K562 (cell line): Measurements from ENCODE around the gene LRP1B. TPM values are rescaled to one million over a fixed set of nuclear protein-coding genes. Genes with fewer than 3 reads are reported as not detected.

Experiments used
- ATAC-seq: fragments of 200-7000 bp; cut with Tn5 transposase; 3 replicates; pipeline ENCODE4 v1.9.1; 2020; ENCODE audit warnings: moderate library complexity
- BruUV-seq: library from RNA; stranded (reverse); fragments of 400-500 nt; replicated peaks from 2 replicates; lab custom pipeline; 2021; lab: Mats Ljungman, UMichigan
- CTCF ChIA-PET: fragments of 300-600 bp; formaldehyde crosslinking; extraction: SDS; loops from one replicate; lab custom pipeline; 2021; ENCODE audit warnings: low intra/inter-chr PET ratio; lab: Yijun Ruan, JAX
- POLR2A ChIA-PET: fragments of 300-600, 350-650 bp; sonication (Branson Sonifier 250); formaldehyde crosslinking; extraction: SDS; loops from one replicate; lab custom pipeline; 2021; ENCODE audit warnings: antibody characterized with exemption, inconsistent platforms; lab: Yijun Ruan, JAX
- DNase-seq, 4 experiments: peaks; one replicate each; pipeline versions ENCODE4 v3.0.0 to v3.0.0-alpha.2; 2011 to 2018; ENCODE audit warnings: low spot score in 3 of 4, mixed read lengths in 3 of 4; ENCODE audit errors: extremely low read depth in 1 of 4
- FAIRE-seq: peaks from 2 replicates; lab custom pipeline; 2011; peaks lifted over from hg19 to GRCh38; lab: Jason Lieb, UNC
- H2AFZ ChIP-seq: 2 replicates; pipeline ENCODE4 v1.6.0; 2011; ENCODE audit warnings: low read depth, low read length, control low read depth, inconsistent platforms
- H3K27ac ChIP-seq: fragments of 200-600 bp; 3 replicates; pipeline ENCODE4 v1.8.0; 2011; ENCODE audit warnings: low read depth, mild to moderate bottlenecking, control low read depth, inconsistent platforms, low read length, moderate library complexity, mixed read lengths; ENCODE audit errors: extremely low read depth
- H3K27me3 ChIP-seq, 2 experiments: fragments of 300-600 bp in 1 of 2; 2 replicates in 1 of 2; 3 replicates in 1 of 2; pipeline versions ENCODE4 v1.6.0 to v1.8.0; 2011; ENCODE audit warnings: inconsistent platforms in 2 of 2, low read length in 2 of 2, mild to moderate bottlenecking in 1 of 2, mixed read lengths in 1 of 2, moderate library complexity in 1 of 2; ENCODE audit not compliant: control insufficient read depth in 2 of 2, insufficient read depth in 2 of 2
- H3K36me3 ChIP-seq: fragments of 300-600 bp; 3 replicates; pipeline ENCODE4 v1.8.0; 2011; ENCODE audit warnings: mild to moderate bottlenecking, low read length, inconsistent platforms; ENCODE audit not compliant: control insufficient read depth, insufficient read depth
- H3K4me1 ChIP-seq, 2 experiments: fragments of 200-600 bp in 1 of 2; replicated peaks in 1 of 2; 2 replicates in 1 of 2; 3 replicates in 1 of 2; pipeline versions ENCODE4 v1.5.1 to v1.8.0; 2011; ENCODE audit warnings: inconsistent platforms in 2 of 2, low read length in 2 of 2, mild to moderate bottlenecking in 1 of 2, mixed read lengths in 1 of 2, moderate library complexity in 1 of 2; ENCODE audit not compliant: control insufficient read depth in 2 of 2, insufficient read depth in 2 of 2
- H3K4me2 ChIP-seq: 2 replicates; pipeline ENCODE4 v1.6.1; 2011; ENCODE audit warnings: low read length, control low read depth, inconsistent platforms, mixed read lengths; ENCODE audit not compliant: insufficient read depth
- H3K4me3 ChIP-seq: fragments of 200-600 bp; sonication (generic), shearing (Covaris generic); 2 replicates; pipeline ENCODE4 v1.5.1; 2016; ENCODE audit warnings: control low read depth, inconsistent platforms
- H3K79me2 ChIP-seq: fragments of 200-600 bp; 3 replicates; pipeline ENCODE4 v1.8.0; 2011; ENCODE audit warnings: low read length, inconsistent platforms; ENCODE audit not compliant: control insufficient read depth, insufficient read depth
- H3K9ac ChIP-seq, 2 experiments: 2 replicates each; pipeline versions ENCODE4 v1.6.0 to v1.6.1; 2011; ENCODE audit warnings: low read depth in 2 of 2, low read length in 2 of 2, control low read depth in 1 of 2, inconsistent platforms in 1 of 2, mild to moderate bottlenecking in 1 of 2, mixed read lengths in 1 of 2; ENCODE audit not compliant: insufficient read depth in 1 of 2
- H3K9me1 ChIP-seq: one replicate; pipeline ENCODE4 v1.6.0; 2011; ENCODE audit warnings: inconsistent platforms, mild to moderate bottlenecking, low read length, moderate library complexity; ENCODE audit not compliant: control insufficient read depth, insufficient read depth
- H3K9me3 ChIP-seq: replicated peaks from 2 replicates; pipeline ENCODE4 v1.5.1; 2011; ENCODE audit warnings: low read depth, low read length, inconsistent platforms; ENCODE audit not compliant: control insufficient read depth, insufficient read depth
- H4K20me1 ChIP-seq: replicated peaks from 2 replicates; pipeline ENCODE4 v1.6.1; 2011; ENCODE audit warnings: low read length, inconsistent platforms, mixed read lengths; ENCODE audit not compliant: control insufficient read depth, insufficient read depth
- BRF1 ChIP-seq: IDR thresholded peaks from 3 replicates; pipeline ENCODE4 v1.6.1; 2011; ENCODE audit warnings: borderline replicate concordance, mild to moderate bottlenecking; ENCODE audit not compliant: insufficient read length; ENCODE audit errors: extremely low read depth
- CREM ChIP-seq: IDR thresholded peaks from 2 replicates; pipeline ENCODE4 v1.6.1; 2014; ENCODE audit warnings: antibody characterized with exemption, low read depth
- CSDE1 ChIP-seq, 2 experiments: fragments of 450-650 bp; IDR thresholded peaks; 2 replicates each; pipeline ENCODE4 v1.6.1; 2016; ENCODE audit warnings: mild to moderate bottlenecking in 1 of 2
- FIP1L1 ChIP-seq: fragments of 200-400 bp; formaldehyde crosslinking; IDR thresholded peaks from 2 replicates; pipeline ENCODE4 v1.6.1; 2018; ENCODE audit warnings: mild to moderate bottlenecking, low read depth, low read length; ENCODE audit not compliant: poor library complexity, severe bottlenecking
- ILK ChIP-seq: fragments of 450-650 bp; IDR thresholded peaks from 2 replicates; pipeline ENCODE4 v1.6.1; 2016; ENCODE audit warnings: missing genetic modification characterization, low read depth, mild to moderate bottlenecking, missing compliant biosample characterization, moderate library complexity, borderline replicate concordance
- MECOM ChIP-seq: fragments of 250-450 bp; sonication (Bioruptor Pico); IDR thresholded peaks from 2 replicates; pipeline ENCODE4 v1.8.0; 2022; ENCODE audit warnings: inconsistent platforms
- PHTF2 ChIP-seq: fragments of 250-450 bp; sonication (Bioruptor Pico); IDR thresholded peaks from 2 replicates; pipeline ENCODE4 v1.5.0; 2021; ENCODE audit warnings: mild to moderate bottlenecking
- RCOR1 ChIP-seq, 2 experiments: IDR thresholded peaks; 2 replicates each; pipeline ENCODE4 v1.6.1; 2012; ENCODE audit warnings: low read depth in 2 of 2, low read length in 2 of 2, borderline replicate concordance in 1 of 2, improper control_type of control experiment in 1 of 2
- SMARCA4 ChIP-seq: fragments of 450-650 bp; IDR thresholded peaks from 2 replicates; pipeline ENCODE4 v1.6.1; 2016
- TBP ChIP-seq: optimal IDR thresholded peaks from 2 replicates; pipeline ENCODE3; 2011; ENCODE audit warnings: low read depth, low read length, improper control_type of control experiment
- ZNF212 ChIP-seq: fragments of 450-650 bp; formaldehyde crosslinking; IDR thresholded peaks from 2 replicates; pipeline ENCODE4 v1.4.0; 2020; ENCODE audit warnings: mild to moderate bottlenecking
- ZNF224 ChIP-seq: sonication (generic); formaldehyde crosslinking; IDR thresholded peaks from 2 replicates; pipeline ENCODE4 v1.8.0; 2022; ENCODE audit warnings: mild to moderate bottlenecking, missing genetic modification reagents
- ZNF274 ChIP-seq: IDR thresholded peaks from 2 replicates; pipeline ENCODE4 v1.6.1; 2011; ENCODE audit warnings: low read depth, mild to moderate bottlenecking, low read length, moderate library complexity, borderline replicate concordance
- ZNF354B ChIP-seq: fragments of 250-450 bp; sonication (Bioruptor Pico); IDR thresholded peaks from 2 replicates; pipeline ENCODE4 v1.4.0; 2020
- ZNF408 ChIP-seq: fragments of 250-450 bp; sonication (Bioruptor Pico); IDR thresholded peaks from 2 replicates; pipeline ENCODE4 v1.4.0; 2020; ENCODE audit warnings: low read depth, mild to moderate bottlenecking, moderate library complexity
- WGBS: fragments of 100-300 bp; shearing (Covaris generic); methylation state at CpG from one replicate; pipeline ENCODE4 v1.1.6; 2016; ENCODE audit warnings: low coverage, mixed read lengths; ENCODE audit not compliant: insufficient coverage; ENCODE audit errors: missing lambda C conversion rate; 5-methylcytosine and 5-hydroxymethylcytosine counted together
- in situ Hi-C: fragments of 300-500 bp; cut with MboI; formaldehyde crosslinking; loops from 4 replicates; pipeline ENCODE4 v1.15.0; 2018; ENCODE audit warnings: inconsistent platforms, mixed read lengths
- intact Hi-C: fragments of 100-400 bp; cut with micrococcal nuclease; formaldehyde crosslinking; loops from 2 replicates; pipeline ENCODE4 v1.14.2; 2022
- polyA plus RNA-seq, 8 experiments: library from polyadenylated mRNA; depleted of rRNA in 4 of 8; stranded (reverse) in 5 of 8; unstranded in 3 of 8; fragments of >200 nt; fragmentation: Nextera tagmentation in 2 of 8; fragmentation: Illumina TruSeq in 1 of 8; extraction: Ambion mirVana in 2 of 8; extraction: Trizol in 1 of 8; gene quantifications; 2 replicates each; pipeline versions ENCODE4 v1.2.1 to v1.2.3, GENCODE V29; 2011 to 2014; ENCODE audit warnings: inconsistent platforms in 1 of 8, missing spikeins in 1 of 8
- total RNA-seq, 7 experiments: library from RNA; depleted of rRNA in 6 of 7; stranded (reverse); fragments of >200 nt in 6 of 7; fragmentation: Illumina TruSeq in 2 of 7; extraction: Trizol in 2 of 7; gene quantifications; 2 replicates each; pipeline versions ENCODE4 v1.2.1 to v1.2.3, GENCODE V29; 2011 to 2021; ENCODE audit warnings: low replicate concordance in 1 of 7
- TF ChIP-seq, protein P1 (sequence below): sonication (generic); formaldehyde crosslinking; IDR thresholded peaks from 2 replicates; pipeline ENCODE4 v1.8.1; 2023; ENCODE audit warnings: mild to moderate bottlenecking, missing genetic modification reagents
- TF ChIP-seq, protein P2 (sequence below): fragments of 450-650 bp; IDR thresholded peaks from 2 replicates; pipeline ENCODE4 v1.6.1; 2017; ENCODE audit warnings: antibody characterized with exemption, mild to moderate bottlenecking

Gene LRP1B
- total and polyA plus RNA-seq, 9 of the 15 experiments (the other 6 are each of a cell fraction or from before 2014, with no cell fraction given), result not detected

- TF ChIP-seq, protein P1, sequence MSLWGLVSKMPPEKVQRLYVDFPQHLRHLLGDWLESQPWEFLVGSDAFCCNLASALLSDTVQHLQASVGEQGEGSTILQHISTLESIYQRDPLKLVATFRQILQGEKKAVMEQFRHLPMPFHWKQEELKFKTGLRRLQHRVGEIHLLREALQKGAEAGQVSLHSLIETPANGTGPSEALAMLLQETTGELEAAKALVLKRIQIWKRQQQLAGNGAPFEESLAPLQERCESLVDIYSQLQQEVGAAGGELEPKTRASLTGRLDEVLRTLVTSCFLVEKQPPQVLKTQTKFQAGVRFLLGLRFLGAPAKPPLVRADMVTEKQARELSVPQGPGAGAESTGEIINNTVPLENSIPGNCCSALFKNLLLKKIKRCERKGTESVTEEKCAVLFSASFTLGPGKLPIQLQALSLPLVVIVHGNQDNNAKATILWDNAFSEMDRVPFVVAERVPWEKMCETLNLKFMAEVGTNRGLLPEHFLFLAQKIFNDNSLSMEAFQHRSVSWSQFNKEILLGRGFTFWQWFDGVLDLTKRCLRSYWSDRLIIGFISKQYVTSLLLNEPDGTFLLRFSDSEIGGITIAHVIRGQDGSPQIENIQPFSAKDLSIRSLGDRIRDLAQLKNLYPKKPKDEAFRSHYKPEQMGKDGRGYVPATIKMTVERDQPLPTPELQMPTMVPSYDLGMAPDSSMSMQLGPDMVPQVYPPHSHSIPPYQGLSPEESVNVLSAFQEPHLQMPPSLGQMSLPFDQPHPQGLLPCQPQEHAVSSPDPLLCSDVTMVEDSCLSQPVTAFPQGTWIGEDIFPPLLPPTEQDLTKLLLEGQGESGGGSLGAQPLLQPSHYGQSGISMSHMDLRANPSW, result no peak
These were observed 35.0 kb upstream of the LRP1B start (continued) for GRCh38 chr2:142165790-142166189.

GRCh38 chr2:142153601-142154000 is 22.8 kb upstream of the LRP1B start:
- no peak overlapping the region for H3K4me3 ChIP-seq
- intact Hi-C loops (no loop called here), in situ Hi-C loops (no loop called here)
- H3K4me1 ChIP-seq, result no peaks in the 10 kb centered on the region
- FAIRE-seq, result no peak
- no peak for ATAC-seq
- ChIA-PET POLR2A (no interaction called here), CTCF (no interaction called here)
- no peaks in the 10 kb centered on the region for H3K9me1 ChIP-seq
- BruUV-seq, result no TSS peak
- H3K4me2 ChIP-seq, result no peak overlapping the region
- H4K20me1 ChIP-seq, result no peaks in the 10 kb centered on the region
- no peaks in the 10 kb centered on the region for H3K27me3 ChIP-seq
- 0% methylated on average over 1 of the region's 1 CpG for WGBS
- H3K27ac ChIP-seq, result no peak overlapping the region
- no peaks in the 10 kb centered on the region for H3K9me3 ChIP-seq
- DNase-seq, result no peak
- no peaks in the 10 kb centered on the region for H3K79me2 ChIP-seq
- H3K9ac ChIP-seq, result no peak overlapping the region
- H2AFZ ChIP-seq, result no peak overlapping the region
- no peaks in the 10 kb centered on the region for H3K36me3 ChIP-seq
- no peak for TF ChIP-seq ZNF408 (CRISPR knock-in tag)
- no peak for TF ChIP-seq PHTF2
- no peak for TF ChIP-seq ZNF274
- TF ChIP-seq TBP, result no peak
- TF ChIP-seq CREM, result no peak
- TF ChIP-seq, protein P2, sequence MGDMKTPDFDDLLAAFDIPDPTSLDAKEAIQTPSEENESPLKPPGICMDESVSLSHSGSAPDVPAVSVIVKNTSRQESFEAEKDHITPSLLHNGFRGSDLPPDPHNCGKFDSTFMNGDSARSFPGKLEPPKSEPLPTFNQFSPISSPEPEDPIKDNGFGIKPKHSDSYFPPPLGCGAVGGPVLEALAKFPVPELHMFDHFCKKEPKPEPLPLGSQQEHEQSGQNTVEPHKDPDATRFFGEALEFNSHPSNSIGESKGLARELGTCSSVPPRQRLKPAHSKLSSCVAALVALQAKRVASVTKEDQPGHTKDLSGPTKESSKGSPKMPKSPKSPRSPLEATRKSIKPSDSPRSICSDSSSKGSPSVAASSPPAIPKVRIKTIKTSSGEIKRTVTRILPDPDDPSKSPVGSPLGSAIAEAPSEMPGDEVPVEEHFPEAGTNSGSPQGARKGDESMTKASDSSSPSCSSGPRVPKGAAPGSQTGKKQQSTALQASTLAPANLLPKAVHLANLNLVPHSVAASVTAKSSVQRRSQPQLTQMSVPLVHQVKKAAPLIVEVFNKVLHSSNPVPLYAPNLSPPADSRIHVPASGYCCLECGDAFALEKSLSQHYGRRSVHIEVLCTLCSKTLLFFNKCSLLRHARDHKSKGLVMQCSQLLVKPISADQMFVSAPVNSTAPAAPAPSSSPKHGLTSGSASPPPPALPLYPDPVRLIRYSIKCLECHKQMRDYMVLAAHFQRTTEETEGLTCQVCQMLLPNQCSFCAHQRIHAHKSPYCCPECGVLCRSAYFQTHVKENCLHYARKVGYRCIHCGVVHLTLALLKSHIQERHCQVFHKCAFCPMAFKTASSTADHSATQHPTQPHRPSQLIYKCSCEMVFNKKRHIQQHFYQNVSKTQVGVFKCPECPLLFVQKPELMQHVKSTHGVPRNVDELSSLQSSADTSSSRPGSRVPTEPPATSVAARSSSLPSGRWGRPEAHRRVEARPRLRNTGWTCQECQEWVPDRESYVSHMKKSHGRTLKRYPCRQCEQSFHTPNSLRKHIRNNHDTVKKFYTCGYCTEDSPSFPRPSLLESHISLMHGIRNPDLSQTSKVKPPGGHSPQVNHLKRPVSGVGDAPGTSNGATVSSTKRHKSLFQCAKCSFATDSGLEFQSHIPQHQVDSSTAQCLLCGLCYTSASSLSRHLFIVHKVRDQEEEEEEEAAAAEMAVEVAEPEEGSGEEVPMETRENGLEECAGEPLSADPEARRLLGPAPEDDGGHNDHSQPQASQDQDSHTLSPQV, result no peak
- no peak for TF ChIP-seq ZNF224
- no peak for TF ChIP-seq MECOM (CRISPR knock-in tag)
- no peak for TF ChIP-seq BRF1
- TF ChIP-seq ILK (tag), result no peak
- TF ChIP-seq SMARCA4, result no peak
- no peak for TF ChIP-seq RCOR1 (IDR thresholded peaks at IDR 0.05; ENCODE audit: borderline replicate concordance in 1 of 2, low read depth in 2 of 2, low read length in 2 of 2)
- no peak for TF ChIP-seq ZNF212 (CRISPR knock-in tag)
- TF ChIP-seq FIP1L1, result no peak
- no peak for TF ChIP-seq ZNF354B (CRISPR knock-in tag)
- TF ChIP-seq CSDE1 (IDR thresholded peaks at IDR 0.05), result no peak
